NK-92 (cell line): ENCODE results near the gene HRAS.

Experiments
- DNase-seq: peaks from one replicate; lab custom pipeline; 2025; ENCODE audit not compliant: unreplicated experiment; lab: John Stamatoyannopoulos, UW

Gene HRAS

DNA sequence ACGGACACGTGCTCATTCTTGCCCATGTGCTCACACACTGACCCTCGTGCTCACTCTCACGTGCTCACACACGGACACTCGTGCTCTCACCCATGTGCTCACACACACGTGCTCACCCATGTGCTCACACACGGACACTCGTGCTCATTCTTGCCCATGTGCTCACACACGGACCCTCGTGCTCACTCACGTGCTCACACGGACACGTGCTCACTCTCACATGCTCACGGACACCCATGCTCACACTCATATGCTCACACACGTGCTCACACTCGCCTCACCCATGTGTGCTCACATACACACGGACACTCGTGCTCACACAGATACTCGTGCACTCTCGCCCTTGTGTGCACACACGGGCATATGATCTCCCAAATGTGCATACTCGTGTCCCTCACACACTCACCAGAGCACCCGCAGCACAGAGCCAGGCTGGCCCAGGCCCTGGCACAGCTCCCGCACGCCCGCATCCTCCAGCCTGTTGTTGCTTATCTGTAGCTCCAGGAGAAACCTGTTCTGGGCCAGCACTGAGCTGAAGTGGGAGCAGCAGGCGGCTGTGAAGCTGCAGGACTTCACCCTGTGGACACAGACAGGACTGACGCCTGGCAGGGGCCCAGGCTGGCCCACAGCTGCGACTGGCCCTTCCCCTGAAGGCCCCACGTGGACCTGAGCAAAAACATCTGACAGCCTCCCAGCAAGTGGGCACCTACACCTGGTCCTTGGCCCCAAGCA lies 37.6 kb downstream of the HRAS start:
- no peak for DNase-seq

DNA sequence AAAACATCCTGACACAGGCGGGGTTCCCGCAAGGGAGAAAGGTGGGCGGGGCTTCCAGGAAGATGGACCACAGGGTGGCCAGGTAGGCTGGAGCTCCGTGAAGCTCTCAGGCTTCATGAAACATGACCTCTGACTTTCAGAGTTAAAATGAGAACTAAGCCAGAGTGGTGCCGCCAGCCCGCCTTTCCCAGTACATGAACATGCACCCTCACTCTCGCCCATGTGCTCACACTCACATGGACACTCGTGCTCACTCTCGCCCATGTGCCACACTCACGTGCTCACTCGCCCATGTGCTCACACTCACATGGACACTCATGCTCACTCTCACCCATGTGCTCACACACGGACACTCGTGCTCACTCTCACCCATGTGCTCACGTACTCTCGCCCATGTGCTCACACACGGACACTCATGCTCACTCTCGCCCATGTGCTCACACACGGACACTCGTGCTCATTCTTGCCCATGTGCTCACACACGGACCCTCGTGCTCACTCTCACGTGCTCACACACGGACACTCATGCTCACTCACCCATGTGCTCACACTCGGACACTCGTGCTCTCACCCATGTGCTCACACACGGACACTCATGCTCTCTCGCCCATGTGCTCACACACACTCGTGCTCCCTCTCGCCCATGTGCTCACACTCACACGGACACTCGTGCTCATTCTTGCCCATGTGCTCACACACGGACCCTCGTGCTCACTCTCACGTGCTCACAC lies 38.4 kb downstream of the HRAS start:
- DNase-seq = no peak

GRCh38 chr11:495537-495931 lies 39.8 kb downstream of the HRAS start:
- no peak for DNase-seq

- DNase-seq = no peak
Measured at GRCh38 chr11:494761-495536, 40.4 kb downstream of the HRAS start.

DNA sequence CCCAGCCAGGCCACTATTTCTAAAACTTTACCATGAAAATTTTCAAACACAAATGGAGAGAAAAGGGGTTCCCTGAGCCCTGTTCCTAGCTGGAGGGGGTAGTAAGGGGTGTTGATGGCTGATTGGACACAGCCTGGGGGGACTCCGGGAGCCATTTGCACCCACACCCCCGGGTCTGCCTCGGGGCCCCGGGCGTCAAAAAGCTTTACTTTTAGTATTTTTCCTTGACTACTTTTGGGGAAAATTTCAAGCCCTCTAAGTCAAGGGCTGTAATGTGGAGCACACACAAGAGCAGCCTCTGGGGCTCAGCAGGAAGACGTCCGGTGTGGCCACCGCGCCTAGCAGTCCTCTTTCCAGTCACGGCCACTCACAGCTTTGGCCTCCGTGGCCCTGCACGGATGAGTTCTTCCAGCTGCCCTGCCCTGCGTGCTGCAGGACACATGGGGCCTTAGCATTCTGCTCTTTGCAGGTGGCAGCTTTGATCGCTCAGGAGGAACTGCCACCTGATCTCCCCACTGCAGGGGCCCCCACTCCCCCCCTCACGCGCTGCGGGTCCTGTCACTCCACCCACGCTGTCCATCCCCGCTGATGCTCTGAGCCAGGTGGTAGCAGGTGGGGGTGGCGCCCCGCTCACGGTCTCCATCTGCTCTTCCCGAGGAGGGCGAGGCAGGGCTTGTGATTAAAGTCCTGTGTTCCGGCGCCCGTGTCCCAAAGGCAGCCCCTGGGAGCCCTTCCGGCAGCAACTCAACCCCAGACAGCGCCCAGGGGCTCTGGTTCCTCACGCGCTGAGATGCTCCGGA lies 42.7 kb downstream of the HRAS start:
- DNase-seq = no peak

DNA sequence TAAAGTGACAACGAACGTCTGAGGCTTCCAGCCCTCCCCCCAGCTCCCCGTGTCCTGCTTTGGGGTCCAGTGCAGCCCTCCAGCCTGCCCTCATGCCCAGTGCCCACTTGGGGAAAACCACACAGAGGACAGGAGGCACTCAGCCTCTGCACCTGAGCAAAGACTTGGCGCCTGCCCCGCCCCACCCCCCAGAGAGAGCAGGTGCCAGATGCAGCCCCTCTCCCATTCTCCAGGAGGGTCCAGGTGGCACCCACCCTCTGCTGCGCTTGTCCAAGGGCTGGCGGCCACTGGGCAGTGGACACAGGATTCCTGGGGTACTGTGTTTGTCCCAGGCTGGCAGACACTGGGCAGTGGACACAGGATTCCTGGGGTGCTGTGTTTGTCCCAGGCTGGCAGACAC lies 44.0 kb downstream of the HRAS start:
- no peak for DNase-seq

DNA sequence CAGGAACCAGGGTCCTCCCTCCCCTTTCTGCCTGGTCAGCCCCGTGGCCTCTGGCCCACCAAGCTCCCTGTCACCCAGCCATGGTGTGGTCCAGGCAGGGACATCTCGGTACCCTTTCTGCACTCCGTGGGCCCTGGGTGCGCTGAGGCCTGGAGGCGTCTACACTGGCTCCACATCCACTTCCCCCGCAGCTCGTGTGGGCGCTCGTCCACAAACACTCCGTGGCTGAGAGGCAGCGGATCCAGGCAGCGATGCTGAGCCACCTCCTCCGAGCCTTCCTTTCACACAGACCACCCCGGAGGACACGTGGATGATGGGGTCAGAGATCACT lies 44.5 kb downstream of the HRAS start:
- no peak for DNase-seq

- DNase-seq = no peak
Measured at GRCh38 chr11:490186-490929, 45.0 kb downstream of the HRAS start.

DNA sequence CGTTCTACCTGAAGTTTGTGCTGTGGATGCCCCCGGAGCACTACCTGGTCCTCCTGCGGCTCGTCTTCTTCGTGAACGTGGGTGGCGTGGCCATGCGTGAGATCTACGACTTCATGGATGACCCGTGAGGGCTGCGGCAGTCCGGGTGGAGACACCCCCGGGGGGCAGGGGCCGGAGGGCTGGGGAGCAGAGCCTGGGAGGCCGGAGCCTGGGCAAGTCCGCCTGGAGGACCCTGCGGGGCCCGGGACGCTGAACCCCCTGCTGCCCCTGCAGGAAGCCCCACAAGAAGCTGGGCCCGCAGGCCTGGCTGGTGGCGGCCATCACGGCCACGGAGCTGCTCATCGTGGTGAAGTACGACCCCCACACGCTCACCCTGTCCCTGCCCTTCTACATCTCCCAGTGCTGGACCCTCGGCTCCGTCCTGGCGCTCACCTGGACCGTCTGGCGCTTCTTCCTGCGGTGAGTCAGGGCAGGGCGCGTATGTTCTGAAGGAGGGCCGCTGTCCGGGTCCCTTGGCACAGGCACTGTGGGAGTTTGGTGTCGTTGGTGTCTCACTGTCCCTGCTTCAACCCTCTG lies 45.7 kb downstream of the HRAS start:
- DNase-seq = no peak

DNA sequence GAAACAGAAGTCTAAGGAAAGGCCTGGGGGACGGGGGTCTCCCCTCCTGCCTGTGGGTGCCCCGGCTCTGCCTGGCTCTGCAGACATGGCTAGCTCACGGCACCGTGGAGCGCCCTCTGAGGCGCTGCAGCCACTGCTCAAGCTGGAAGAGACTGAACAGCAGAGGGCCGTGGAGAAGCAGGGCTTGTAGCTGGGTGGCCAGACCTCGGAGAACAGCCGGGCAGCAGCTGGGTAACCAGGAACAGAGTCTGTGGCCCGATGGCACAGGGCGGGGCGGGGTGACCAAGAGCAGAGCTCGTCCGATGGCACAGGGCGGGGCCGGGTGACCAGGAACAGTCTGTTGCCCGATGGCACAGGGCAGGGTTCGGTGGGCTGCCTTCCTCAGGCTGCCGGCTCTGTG lies 46.4 kb downstream of the HRAS start:
- DNase-seq = no peak

GRCh38 chr11:488579-488978 lies 46.8 kb downstream of the HRAS start:
- no peak for DNase-seq

- no peak for DNase-seq
Measured at GRCh38 chr11:488062-488461, 47.3 kb downstream of the HRAS start.

- no peak for DNase-seq
Measured at GRCh38 chr11:487571-488021, 47.8 kb downstream of the HRAS start.

DNA sequence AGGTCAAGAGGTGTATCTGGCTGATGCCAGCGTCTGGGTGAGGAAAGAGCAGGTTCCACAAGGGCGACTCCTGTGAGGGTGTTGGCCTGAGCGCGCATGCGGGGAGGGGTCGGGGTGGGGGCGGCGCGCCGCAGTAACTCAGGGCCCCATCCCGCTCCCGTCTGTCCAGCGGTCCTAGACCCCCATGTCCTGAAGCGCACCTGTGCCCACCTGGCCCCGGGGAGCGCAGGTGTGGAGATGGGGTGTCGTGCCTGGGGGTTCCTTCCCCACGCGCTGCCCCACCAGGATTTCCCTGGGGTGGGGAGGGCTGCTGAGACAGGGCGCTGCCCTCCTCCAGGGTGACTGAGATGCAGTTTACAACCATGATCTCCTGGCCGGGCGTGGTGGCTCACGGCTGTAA lies 49.2 kb downstream of the HRAS start:
- DNase-seq = no peak

GRCh38 chr11:484616-485015 lies 50.8 kb downstream of the HRAS start:
- no peak for DNase-seq
